ENCODE measurements around the gene GIGYF2.

GIGYF2 gene

GRCh38 chr2:232870018-232870765, 173.1 kb downstream of the GIGYF2 start, which contains the start of gene SNORC:
SNORC (plus strand) TSS chr2:232870264; CDS start chr2:232870342, 78 bp downstream.
- DNase-seq, result no peak

DNA sequence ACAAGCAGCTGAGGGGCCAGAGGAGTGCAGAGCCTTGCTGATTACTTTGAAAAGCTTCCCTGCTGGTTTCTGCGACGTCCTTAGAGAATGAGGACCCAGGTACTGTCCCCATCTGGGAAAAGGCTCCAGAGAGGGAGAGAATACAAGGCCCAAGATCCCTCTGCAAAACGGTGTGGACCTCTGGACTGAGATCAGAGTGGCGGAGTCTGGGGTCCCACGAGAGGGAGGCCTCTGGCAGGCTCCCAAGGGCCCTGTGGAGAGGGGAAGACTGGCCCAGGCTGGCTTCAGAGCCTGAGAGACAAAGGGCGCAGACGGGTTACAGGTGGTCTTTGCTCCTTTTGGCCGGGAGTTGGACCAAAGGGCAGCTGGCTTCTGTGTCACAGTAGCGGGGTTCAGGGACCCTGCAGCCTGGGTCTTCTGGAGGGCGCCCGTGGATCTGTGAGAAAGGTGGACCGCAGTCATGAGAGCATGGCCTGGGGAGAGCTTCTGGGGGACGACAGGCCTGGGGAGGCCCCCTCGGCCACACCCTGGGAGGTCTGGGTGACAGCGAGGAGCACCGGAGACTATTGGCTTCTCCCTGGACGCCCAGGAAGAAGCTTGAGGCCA, 173.7 kb downstream of the GIGYF2 start:
- no peak for DNase-seq

GRCh38 chr2:232871418-232871834, 174.3 kb downstream of the GIGYF2 start:
- no peak for DNase-seq

- no peak for DNase-seq
Observed at GRCh38 chr2:232871835-232872736, 175.0 kb downstream of the GIGYF2 start.

DNA sequence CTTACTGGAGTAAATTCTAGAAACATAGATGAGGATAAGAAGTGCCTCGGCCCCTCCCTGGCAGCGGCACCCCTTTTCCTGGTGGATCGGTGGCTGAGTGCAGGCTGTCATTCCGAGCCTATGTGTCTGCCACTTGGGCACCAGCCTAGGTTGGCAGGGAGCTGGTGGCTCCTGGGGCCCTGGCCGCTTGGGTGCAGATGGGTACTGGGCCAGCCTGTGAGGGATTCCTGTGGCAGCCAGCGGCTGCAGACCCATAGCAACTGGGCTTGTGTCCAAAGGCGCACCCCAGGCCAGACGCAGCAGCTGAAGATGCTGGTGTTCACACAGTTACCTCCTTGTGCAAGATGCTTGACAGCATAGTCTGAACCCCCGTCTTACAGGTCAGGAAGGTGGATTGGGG, 175.7 kb downstream of the GIGYF2 start:
- DNase-seq, result no peak

GRCh38 chr2:232873292-232873908, 176.3 kb downstream of the GIGYF2 start:
- no peak for DNase-seq

- no peak for DNase-seq
Observed at GRCh38 chr2:232873909-232874641, 176.9 kb downstream of the GIGYF2 start.

GRCh38 chr2:232874677-232875223, 177.6 kb downstream of the GIGYF2 start:
- no peak for DNase-seq

- no peak for DNase-seq
Observed at GRCh38 chr2:232875256-232876121, 178.4 kb downstream of the GIGYF2 start.

GRCh38 chr2:232876161-232876977, 179.2 kb downstream of the GIGYF2 start:
- DNase-seq, result peak; percentile 46

DNA sequence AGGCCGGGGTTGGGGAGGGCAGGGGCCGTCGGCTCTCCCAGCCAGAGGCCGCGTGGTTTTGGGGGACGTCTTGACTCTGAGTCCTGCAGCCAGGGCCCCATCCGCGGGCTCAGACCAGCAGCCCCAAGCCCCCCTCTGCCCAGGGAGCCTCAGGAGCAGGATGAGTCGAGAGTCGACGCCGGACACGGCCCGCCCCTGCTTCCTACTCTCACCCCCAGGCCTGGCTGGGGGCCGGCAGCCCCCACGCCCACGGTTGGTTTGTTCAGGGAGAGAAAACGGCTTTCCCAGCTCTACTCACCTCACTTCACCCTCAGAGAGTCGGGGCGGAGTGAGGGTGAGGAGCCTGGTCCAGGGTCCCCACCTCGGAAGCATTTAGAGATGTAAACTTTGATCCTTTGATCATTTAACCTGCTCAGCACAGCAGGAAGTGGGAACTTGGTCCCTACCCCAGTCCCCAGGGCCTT, 179.9 kb downstream of the GIGYF2 start:
- DNase-seq, result no peak

GRCh38 chr2:232877940-232878511, 180.9 kb downstream of the GIGYF2 start:
- DNase-seq, result no peak

DNA sequence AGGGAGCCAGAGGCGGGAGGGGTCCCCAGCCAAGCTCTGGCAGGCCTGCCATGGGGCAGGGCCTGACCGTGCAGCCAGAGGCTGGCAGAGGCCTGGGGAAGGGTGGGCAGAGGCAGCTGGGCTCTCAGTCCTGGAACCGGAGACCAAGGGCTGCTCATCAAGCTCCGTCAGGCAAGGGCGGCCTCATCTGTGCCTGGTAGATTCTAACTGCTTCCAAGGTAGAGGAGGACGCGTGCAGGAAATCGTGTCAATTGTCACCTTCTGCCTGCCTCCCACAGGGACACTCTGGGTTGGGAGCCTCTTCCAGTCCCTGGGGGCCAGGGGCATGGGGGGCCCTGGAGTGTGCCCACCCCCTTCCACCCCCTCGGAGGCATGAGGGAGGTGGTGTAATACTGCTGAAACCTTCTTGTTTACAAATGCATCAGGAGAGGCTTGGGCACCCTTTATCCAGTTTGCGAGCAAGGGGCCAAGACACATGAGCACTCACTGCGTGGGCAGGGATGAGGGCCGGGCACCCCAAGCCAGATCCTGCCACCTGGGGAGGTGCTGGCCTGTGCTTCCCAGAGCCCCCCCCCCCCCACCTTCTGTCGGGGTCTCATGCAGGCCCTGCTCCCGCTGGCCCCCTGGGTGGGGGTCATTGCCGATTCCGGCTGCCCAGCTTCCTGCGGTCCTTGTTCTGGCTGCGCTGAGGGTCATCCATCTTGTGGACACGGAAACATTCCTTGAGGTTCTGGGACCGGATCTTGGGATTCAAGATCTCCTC, 181.9 kb downstream of the GIGYF2 start:
- DNase-seq, result no peak

DNA sequence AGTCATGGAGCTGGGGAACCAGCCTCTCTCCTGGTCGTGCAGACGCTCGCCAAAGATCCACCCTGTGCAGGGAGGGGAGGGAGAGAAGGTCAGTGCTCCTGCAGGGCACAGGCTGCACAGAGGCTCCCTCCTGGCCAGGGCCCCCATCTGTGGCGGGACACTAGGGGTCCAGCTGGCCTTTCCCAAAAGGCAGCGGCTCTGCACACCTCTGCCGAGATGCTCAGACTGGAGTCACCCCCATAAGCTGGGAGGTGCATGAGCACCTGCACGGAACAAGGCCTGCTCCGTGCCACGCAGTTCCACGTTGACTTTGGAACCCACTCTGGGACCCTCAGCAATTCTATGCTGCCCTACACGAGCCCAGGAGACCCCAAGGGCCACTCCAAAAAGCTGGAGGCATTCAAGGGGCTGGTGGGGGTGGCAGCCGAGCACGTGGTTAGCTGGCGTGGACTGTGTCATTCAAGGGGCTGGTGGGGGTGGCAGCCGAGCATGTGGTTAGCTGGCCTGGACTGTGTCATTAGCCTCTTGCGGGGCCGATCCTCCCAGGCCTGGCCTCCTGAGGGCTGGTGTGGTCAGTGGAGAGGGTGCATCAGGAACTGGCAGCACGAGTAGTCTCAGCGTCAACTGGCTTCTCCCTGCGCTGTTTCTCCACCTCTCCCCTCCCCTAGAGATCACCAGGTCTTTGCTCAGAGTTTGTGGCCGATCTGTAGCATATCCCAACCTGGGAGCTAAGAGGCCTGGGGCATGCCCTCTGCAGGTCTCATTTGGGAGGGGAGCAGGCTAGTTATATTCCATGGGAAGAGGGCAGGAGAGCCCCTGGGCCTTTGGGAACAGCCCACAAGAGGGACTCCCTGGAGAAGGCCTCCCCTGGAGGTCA, 182.7 kb downstream of the GIGYF2 start:
- DNase-seq, result no peak

GRCh38 chr2:232880764-232881351, 183.7 kb downstream of the GIGYF2 start:
- DNase-seq, result no peak

GRCh38 chr2:232882085-232882484, 185.0 kb downstream of the GIGYF2 start:
- no peak for DNase-seq

DNA sequence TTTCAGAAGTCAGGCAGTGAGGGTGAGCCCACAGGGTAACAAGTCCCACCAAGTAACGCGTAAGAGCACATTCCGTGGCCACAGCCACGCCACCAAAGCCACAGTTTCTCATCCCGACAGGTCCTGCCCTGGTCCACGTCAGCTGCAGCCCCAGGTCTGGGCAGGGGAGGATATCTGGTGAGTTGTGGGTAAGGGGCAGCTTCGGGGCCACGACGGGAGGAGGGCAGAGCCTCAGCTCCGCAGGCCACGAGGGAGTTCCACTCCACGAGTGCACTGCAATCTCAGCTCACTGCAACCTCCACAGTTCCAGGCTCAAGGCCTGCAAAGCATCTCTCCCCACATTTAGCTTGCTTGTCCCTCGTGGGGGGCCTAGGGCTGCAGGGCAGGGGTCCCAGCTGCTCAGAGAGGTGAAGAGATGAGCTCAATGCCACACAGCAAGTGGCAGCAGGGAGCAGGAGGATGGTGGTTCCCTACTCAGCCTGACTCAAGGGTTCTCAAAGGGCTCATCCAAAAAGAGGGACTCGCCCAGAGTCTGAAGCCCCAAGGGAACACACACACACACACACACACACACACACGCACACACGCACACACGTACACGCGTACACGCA, 185.5 kb downstream of the GIGYF2 start:
- DNase-seq, result no peak
